H1 (cell line): ENCODE results near the gene DMWD. TPM values are rescaled to one million over a fixed set of nuclear protein-coding genes. Genes with fewer than 3 reads are reported as not detected.

Experiments used
- CTCF ChIA-PET: fragments of 300-600 bp; sonication (Branson Sonifier 250); formaldehyde crosslinking; loops from one replicate; lab custom pipeline; 2021; ENCODE audit not compliant: partially characterized antibody; lab: Charles Lee
- POLR2A ChIA-PET: fragments of 300-600 bp; sonication (Branson Sonifier 250); formaldehyde crosslinking; loops from one replicate; lab custom pipeline; 2021; ENCODE audit warnings: inconsistent platforms; ENCODE audit not compliant: partially characterized antibody; lab: Charles Lee
- DNase-seq, 2 experiments: peaks; one replicate each; pipeline versions ENCODE4 v3.0.0 to v3.0.0-alpha.2; 2010 to 2022; ENCODE audit warnings: low spot score in 2 of 2, low read depth in 1 of 2, mixed read lengths in 1 of 2
- FAIRE-seq: peaks from 2 replicates; lab custom pipeline; 2011; peaks lifted over from hg19 to GRCh38; lab: Jason Lieb, UNC
- H2AFZ ChIP-seq: 2 replicates; pipeline ENCODE4 v1.8.1; 2012; ENCODE audit warnings: low read length, inconsistent platforms
- H2AK5ac ChIP-seq: 2 replicates; pipeline ENCODE4 v1.6.1; 2013; ENCODE audit warnings: low read depth, low read length
- H2BK120ac ChIP-seq: replicated peaks from 2 replicates; pipeline ENCODE3; 2013; ENCODE audit warnings: low read depth, low read length, inconsistent platforms
- H2BK12ac ChIP-seq: 2 replicates; pipeline ENCODE4 v1.6.1; 2013; ENCODE audit warnings: low read depth, low read length
- H2BK15ac ChIP-seq: 2 replicates; pipeline ENCODE4 v1.6.1; 2013; ENCODE audit warnings: low read length
- H2BK20ac ChIP-seq: 2 replicates; pipeline ENCODE4 v1.6.1; 2013; ENCODE audit warnings: low read length
- H2BK5ac ChIP-seq: 2 replicates; pipeline ENCODE4 v1.6.1; 2013; ENCODE audit warnings: low read depth, low read length
- H3K14ac ChIP-seq: 2 replicates; pipeline ENCODE4 v1.6.1; 2013; ENCODE audit warnings: inconsistent platforms; ENCODE audit not compliant: insufficient read length
- H3K18ac ChIP-seq: 2 replicates; pipeline ENCODE4 v1.6.1; 2013; ENCODE audit warnings: low read length; ENCODE audit errors: extremely low read depth
- H3K23ac ChIP-seq: 2 replicates; pipeline ENCODE4 v1.6.1; 2013; ENCODE audit warnings: inconsistent platforms; ENCODE audit not compliant: insufficient read length
- H3K23me2 ChIP-seq: 2 replicates; pipeline ENCODE4 v1.6.1; 2013; ENCODE audit warnings: low read depth, low read length
- H3K27ac ChIP-seq: 2 replicates; pipeline ENCODE4 v1.6.1; 2011; ENCODE audit warnings: low read depth, low read length, inconsistent platforms
- H3K27me3 ChIP-seq, 4 experiments: replicated peaks in 1 of 4; 1 replicate in 1 of 4; 2 replicates in 3 of 4; pipeline versions ENCODE4 v1.6.1 to v1.8.1; 2011 to 2013; ENCODE audit warnings: low read length in 3 of 4, mild to moderate bottlenecking in 3 of 4, inconsistent platforms in 2 of 4, mixed read lengths in 2 of 4, moderate library complexity in 1 of 4; ENCODE audit not compliant: control insufficient read depth in 3 of 4, insufficient read depth in 3 of 4; ENCODE audit errors: extremely low read depth in 1 of 4
- H3K36me3 ChIP-seq, 4 experiments: 2 replicates each; pipeline versions ENCODE4 v1.6.1 to v1.8.1; 2011 to 2013; ENCODE audit warnings: mild to moderate bottlenecking in 4 of 4, low read length in 3 of 4, moderate library complexity in 2 of 4, control low read depth in 1 of 4, inconsistent platforms in 1 of 4; ENCODE audit not compliant: insufficient read depth in 4 of 4, control insufficient read depth in 2 of 4
- H3K4ac ChIP-seq: replicated peaks from 2 replicates; pipeline ENCODE3; 2013; ENCODE audit warnings: low read length, low read depth, mixed read lengths, inconsistent platforms; ENCODE audit not compliant: insufficient read length
- H3K4me1 ChIP-seq, 4 experiments: replicated peaks in 1 of 4; 1 replicate in 1 of 4; 2 replicates in 3 of 4; pipeline versions ENCODE4 v1.6.1 to v1.8.1; 2011 to 2013; ENCODE audit warnings: low read length in 3 of 4, inconsistent platforms in 2 of 4, mixed read lengths in 1 of 4; ENCODE audit not compliant: insufficient read depth in 4 of 4, control insufficient read depth in 3 of 4
- H3K4me2 ChIP-seq, 2 experiments: 2 replicates each; pipeline versions ENCODE4 v1.6.1 to v1.8.1; 2011 to 2013; ENCODE audit warnings: low read depth in 2 of 2, low read length in 2 of 2, control low read depth in 1 of 2, inconsistent platforms in 1 of 2, mild to moderate bottlenecking in 1 of 2; ENCODE audit not compliant: insufficient read depth in 1 of 2
- H3K4me3 ChIP-seq, 4 experiments: fragments of 200-600, 300-600 bp in 1 of 4; sonication (generic), shearing (Covaris generic), sonication (Bioruptor Twin) in 1 of 4; 2 replicates each; pipeline versions ENCODE4 v1.5.1 to v1.8.1; 2011 to 2016; ENCODE audit warnings: low read length in 4 of 4, low read depth in 3 of 4, control low read depth in 2 of 4, inconsistent platforms in 2 of 4, mild to moderate bottlenecking in 2 of 4, mixed read lengths in 1 of 4, moderate library complexity in 1 of 4; ENCODE audit not compliant: insufficient read depth in 2 of 4; ENCODE audit errors: extremely low read depth in 1 of 4
- H3K56ac ChIP-seq: replicated peaks from 2 replicates; pipeline ENCODE3; 2013; ENCODE audit warnings: low read depth, mild to moderate bottlenecking, mixed read lengths, low read length, inconsistent platforms; ENCODE audit not compliant: insufficient read length
- H3K79me1 ChIP-seq: 2 replicates; pipeline ENCODE4 v1.6.1; 2013; ENCODE audit warnings: low read depth, low read length, control low read depth
- H3K79me2 ChIP-seq, 2 experiments: 2 replicates each; pipeline versions ENCODE4 v1.6.1 to v1.8.1; 2012 to 2013; ENCODE audit warnings: low read length in 2 of 2, mild to moderate bottlenecking in 2 of 2, inconsistent platforms in 1 of 2; ENCODE audit not compliant: insufficient read depth in 2 of 2, control insufficient read depth in 1 of 2
- H3K9ac ChIP-seq, 4 experiments: replicated peaks in 1 of 4; 1 replicate in 1 of 4; 2 replicates in 3 of 4; pipeline versions ENCODE4 v1.6.1 to v1.8.1; 2011 to 2013; ENCODE audit warnings: low read depth in 3 of 4, low read length in 3 of 4, control low read depth in 2 of 4, mild to moderate bottlenecking in 2 of 4, moderate library complexity in 2 of 4, inconsistent platforms in 1 of 4; ENCODE audit errors: extremely low read depth in 1 of 4
- H3K9me3 ChIP-seq, 2 experiments: 2 replicates each; pipeline versions ENCODE4 v1.6.1 to v1.8.1; 2012 to 2013; ENCODE audit warnings: mild to moderate bottlenecking in 2 of 2, moderate library complexity in 2 of 2, control low read depth in 1 of 2, inconsistent platforms in 1 of 2, low read depth in 1 of 2, low read length in 1 of 2, mixed read lengths in 1 of 2; ENCODE audit not compliant: insufficient read depth in 2 of 2
- H4K20me1 ChIP-seq, 2 experiments: replicated peaks in 1 of 2; 2 replicates each; pipeline versions ENCODE3 to v1.8.1; 2011 to 2013; ENCODE audit warnings: inconsistent platforms in 2 of 2, low read length in 2 of 2, mild to moderate bottlenecking in 1 of 2; ENCODE audit not compliant: insufficient read depth in 2 of 2, control insufficient read depth in 1 of 2
- H4K5ac ChIP-seq: 2 replicates; pipeline ENCODE4 v1.6.1; 2013; ENCODE audit warnings: low read length, low read depth, mixed read lengths, inconsistent platforms; ENCODE audit not compliant: insufficient read length
- H4K8ac ChIP-seq: 2 replicates; pipeline ENCODE4 v1.8.0; 2013; ENCODE audit warnings: mild to moderate bottlenecking, moderate library complexity, low read length, inconsistent platforms; ENCODE audit not compliant: insufficient read depth; ENCODE audit errors: extremely low read depth
- H4K91ac ChIP-seq: replicated peaks from 2 replicates; pipeline ENCODE3; 2013; ENCODE audit warnings: low read length, mixed read lengths, inconsistent platforms; ENCODE audit not compliant: insufficient read length
- EGR1 ChIP-seq: IDR thresholded peaks from 2 replicates; pipeline ENCODE4 v1.6.1; 2011; ENCODE audit warnings: low read depth, low read length, borderline replicate concordance
- GTF2F1 ChIP-seq: IDR thresholded peaks from 2 replicates; pipeline ENCODE4 v1.6.1; 2012; ENCODE audit warnings: low read depth, low read length, improper control_type of control experiment, borderline replicate concordance
- NANOG ChIP-seq: IDR thresholded peaks from 2 replicates; pipeline ENCODE4 v1.6.1; 2011; ENCODE audit warnings: low read length, low read depth, mild to moderate bottlenecking, inconsistent platforms; ENCODE audit not compliant: insufficient read depth, poor library complexity, severe bottlenecking
- POU5F1 ChIP-seq: IDR thresholded peaks from 2 replicates; pipeline ENCODE4 v1.6.1; 2011; ENCODE audit warnings: low read depth, mild to moderate bottlenecking, low read length, moderate library complexity
- RFX5 ChIP-seq: IDR thresholded peaks from 2 replicates; pipeline ENCODE4 v1.6.1; 2011; ENCODE audit warnings: low read depth, low read length, improper control_type of control experiment, borderline replicate concordance
- RNF2 ChIP-seq: fragments of 200-900, 300-1000 bp; sonication (generic); IDR thresholded peaks from 2 replicates; pipeline ENCODE4 v1.7.1; 2016; ENCODE audit warnings: borderline replicate concordance, low read depth, mild to moderate bottlenecking, antibody characterized with exemption, low read length; ENCODE audit not compliant: poor library complexity, severe bottlenecking; ENCODE audit errors: missing control alignments
- SIN3A ChIP-seq, 2 experiments: IDR thresholded peaks in 1 of 2; conservative IDR thresholded peaks in 1 of 2; 2 replicates each; pipeline ENCODE4 v1.6.1; 2011 to 2012; ENCODE audit warnings: low read length in 2 of 2, improper control_type of control experiment in 1 of 2, low read depth in 1 of 2, mild to moderate bottlenecking in 1 of 2
- SRF ChIP-seq: IDR thresholded peaks from 2 replicates; pipeline ENCODE4 v1.6.1; 2011; ENCODE audit warnings: mild to moderate bottlenecking, low read depth, low read length, moderate library complexity
- TAF1 ChIP-seq: IDR thresholded peaks from 2 replicates; pipeline ENCODE4 v1.6.1; 2011; ENCODE audit warnings: mild to moderate bottlenecking, low read depth, low read length
- TBP ChIP-seq: IDR thresholded peaks from 2 replicates; pipeline ENCODE4 v1.6.1; 2011; ENCODE audit warnings: low read depth, low read length, improper control_type of control experiment
- WGBS, 2 experiments: shearing (Covaris generic) in 1 of 2; methylation state at CpG; one replicate each; pipeline versions ENCODE4 v1.1.6 to v1.1.7; 2013 to 2015; ENCODE audit warnings: low lambda C conversion rate in 2 of 2, mixed read lengths in 2 of 2, inconsistent platforms in 1 of 2, low coverage in 1 of 2, missing lambda C conversion rate in 1 of 2; ENCODE audit not compliant: insufficient replicate concordance in 2 of 2, insufficient coverage in 1 of 2, insufficient read length in 1 of 2; ENCODE audit errors: extremely low coverage in 1 of 2, missing lambda C conversion rate in 1 of 2; 5-methylcytosine and 5-hydroxymethylcytosine counted together
- polyA plus RNA-seq, 7 experiments: library from polyadenylated mRNA; depleted of rRNA in 3 of 7; stranded (reverse) in 5 of 7; unstranded in 2 of 7; fragments of >200 nt in 5 of 7; fragments of 200-250 nt in 2 of 7; gene quantifications; 1 replicate in 5 of 7; 2 replicates in 1 of 7; 4 replicates in 1 of 7; pipeline versions ENCODE4 v1.2.1 to v1.2.3, GENCODE V29; 2011 to 2013; ENCODE audit warnings: missing spikeins in 2 of 7, mixed read lengths in 2 of 7
- total RNA-seq: library from RNA; stranded (reverse); fragmentation: NEBNext Ultra II Directional; extraction: Animal tissue kit (Norgen Biotek cat#: 25700); gene quantifications from 2 replicates; pipeline ENCODE4 v1.2.1, GENCODE V29; 2021
- TF ChIP-seq, protein P1 (sequence below): IDR thresholded peaks from 2 replicates; pipeline ENCODE4 v1.6.1; 2012; ENCODE audit warnings: low read length, inconsistent platforms

DMWD gene
- total and polyA plus RNA-seq, 2 of the 8 experiments (the other 6 are each of a cell fraction or from before 2014, with no cell fraction given) = 13.6 to 41.0 TPM

DNA sequence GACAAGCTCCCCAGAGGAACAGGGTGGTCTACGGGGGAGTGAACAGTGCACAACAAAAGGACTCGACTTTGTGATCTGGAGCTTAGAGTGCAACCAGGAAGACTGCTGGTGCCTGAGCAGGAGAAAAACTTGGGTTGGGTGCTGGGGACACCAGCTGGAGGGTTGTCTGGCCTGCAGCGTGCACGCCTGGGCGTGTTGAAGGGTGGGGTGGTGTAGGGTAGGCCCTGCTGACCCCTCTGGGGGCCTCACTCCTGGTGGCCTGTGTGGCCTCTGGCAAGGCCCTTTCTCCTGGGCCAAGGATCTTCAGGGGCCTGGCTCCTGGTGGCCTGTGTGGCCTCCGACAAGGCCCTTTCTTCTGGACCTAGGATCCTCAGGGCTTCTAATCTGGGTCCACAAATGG, 27.1 kb upstream of the DMWD start:
- H2BK5ac ChIP-seq = peak overlapping the region; percentile 35; the same call in 1 of the 2 replicates
- no peak overlapping the region for H3K27ac ChIP-seq
- WGBS, 2 experiments = 89% methylated on average over 6 of the region's 6 CpGs; no CpG with 5 or more reads in 1 of the 2 experiments
- H2BK15ac ChIP-seq = no peak overlapping the region
- no peaks in the 10 kb centered on the region for H3K9me3 ChIP-seq
- H4K20me1 ChIP-seq = peaks cover 2 to 8% of the 10 kb centered on the region in 2 experiments
- H2BK12ac ChIP-seq = no peak overlapping the region
- no peak overlapping the region for H2AFZ ChIP-seq
- no peak overlapping the region for H3K14ac ChIP-seq
- peaks cover 14% of the 10 kb centered on the region for H3K23me2 ChIP-seq
- H3K4me2 ChIP-seq = no peak overlapping the region
- no peaks in the 10 kb centered on the region for H3K27me3 ChIP-seq
- ChIA-PET POLR2A (interaction anchor here (0.6 to 12.6 kb wide), 5 partner anchors 9 to 50 kb away, joined by 3 to 175 read pairs (median 9); partner anchors contain the start of genes DMPK and SIX5), CTCF (interaction anchor here (0.9 to 3.8 kb wide), 8 partner anchors 8 to 84 kb away, joined by 3 to 42 read pairs (median 3); no protein-coding TSS in a partner anchor)
- H2BK120ac ChIP-seq = no peak overlapping the region
- H3K4me1 ChIP-seq = peaks cover 0 to 17% (median 15%) of the 10 kb centered on the region in 4 experiments; a peak in 6 of 7 replicates
- H2AK5ac ChIP-seq = no peak overlapping the region
- H3K4ac ChIP-seq = no peak overlapping the region
- DNase-seq (no peak), FAIRE-seq (no peak)
- no peak overlapping the region for H3K23ac ChIP-seq
- no peaks in the 10 kb centered on the region; the same call in 1 of the 2 replicates for H3K79me1 ChIP-seq
- no peak overlapping the region for H3K4me3 ChIP-seq
- H3K18ac ChIP-seq = no peak overlapping the region
- no peak overlapping the region for H4K5ac ChIP-seq
- no peak overlapping the region for H4K91ac ChIP-seq
- no peak overlapping the region for H3K9ac ChIP-seq
- no peak overlapping the region for H3K56ac ChIP-seq
- H3K36me3 ChIP-seq = peaks cover 9 to 34% (median 24%) of the 10 kb centered on the region in 4 experiments
- no peak overlapping the region for H4K8ac ChIP-seq
- H2BK20ac ChIP-seq = no peak overlapping the region
- no peaks in the 10 kb centered on the region for H3K79me2 ChIP-seq
- TF ChIP-seq TAF1 = no peak
- TF ChIP-seq TBP = no peak
- TF ChIP-seq GTF2F1 = no peak
- TF ChIP-seq NANOG = no peak
- TF ChIP-seq SIN3A (conservative IDR thresholded peaks at IDR 0.05 in 1 of 2, IDR thresholded peaks at IDR 0.05 in 1 of 2; ENCODE audit: low read depth in 1 of 2, low read length in 2 of 2) = no peak
- TF ChIP-seq, protein P1, sequence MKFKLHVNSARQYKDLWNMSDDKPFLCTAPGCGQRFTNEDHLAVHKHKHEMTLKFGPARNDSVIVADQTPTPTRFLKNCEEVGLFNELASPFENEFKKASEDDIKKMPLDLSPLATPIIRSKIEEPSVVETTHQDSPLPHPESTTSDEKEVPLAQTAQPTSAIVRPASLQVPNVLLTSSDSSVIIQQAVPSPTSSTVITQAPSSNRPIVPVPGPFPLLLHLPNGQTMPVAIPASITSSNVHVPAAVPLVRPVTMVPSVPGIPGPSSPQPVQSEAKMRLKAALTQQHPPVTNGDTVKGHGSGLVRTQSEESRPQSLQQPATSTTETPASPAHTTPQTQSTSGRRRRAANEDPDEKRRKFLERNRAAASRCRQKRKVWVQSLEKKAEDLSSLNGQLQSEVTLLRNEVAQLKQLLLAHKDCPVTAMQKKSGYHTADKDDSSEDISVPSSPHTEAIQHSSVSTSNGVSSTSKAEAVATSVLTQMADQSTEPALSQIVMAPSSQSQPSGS = no peak
- TF ChIP-seq EGR1 = no peak
- no peak for TF ChIP-seq RFX5
- no peak for TF ChIP-seq SRF
- TF ChIP-seq POU5F1 = no peak
- TF ChIP-seq RNF2 = no peak
